Myometrial cell (primary cell): Measurements from ENCODE around the gene LRR1. TPM values are rescaled to one million over a fixed set of nuclear protein-coding genes. Genes with fewer than 3 reads are reported as not detected.

ENCODE experiments used
- total RNA-seq: library from RNA; depleted of rRNA; stranded (reverse); fragments of >200 nt; gene quantifications from 2 replicates; pipeline ENCODE4 v1.2.3, GENCODE V29; 2015

LRR1 gene, protein sequence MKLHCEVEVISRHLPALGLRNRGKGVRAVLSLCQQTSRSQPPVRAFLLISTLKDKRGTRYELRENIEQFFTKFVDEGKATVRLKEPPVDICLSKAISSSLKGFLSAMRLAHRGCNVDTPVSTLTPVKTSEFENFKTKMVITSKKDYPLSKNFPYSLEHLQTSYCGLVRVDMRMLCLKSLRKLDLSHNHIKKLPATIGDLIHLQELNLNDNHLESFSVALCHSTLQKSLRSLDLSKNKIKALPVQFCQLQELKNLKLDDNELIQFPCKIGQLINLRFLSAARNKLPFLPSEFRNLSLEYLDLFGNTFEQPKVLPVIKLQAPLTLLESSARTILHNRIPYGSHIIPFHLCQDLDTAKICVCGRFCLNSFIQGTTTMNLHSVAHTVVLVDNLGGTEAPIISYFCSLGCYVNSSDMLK
- 18.2 and 22.9 TPM in 2 replicates for total RNA-seq

DNA sequence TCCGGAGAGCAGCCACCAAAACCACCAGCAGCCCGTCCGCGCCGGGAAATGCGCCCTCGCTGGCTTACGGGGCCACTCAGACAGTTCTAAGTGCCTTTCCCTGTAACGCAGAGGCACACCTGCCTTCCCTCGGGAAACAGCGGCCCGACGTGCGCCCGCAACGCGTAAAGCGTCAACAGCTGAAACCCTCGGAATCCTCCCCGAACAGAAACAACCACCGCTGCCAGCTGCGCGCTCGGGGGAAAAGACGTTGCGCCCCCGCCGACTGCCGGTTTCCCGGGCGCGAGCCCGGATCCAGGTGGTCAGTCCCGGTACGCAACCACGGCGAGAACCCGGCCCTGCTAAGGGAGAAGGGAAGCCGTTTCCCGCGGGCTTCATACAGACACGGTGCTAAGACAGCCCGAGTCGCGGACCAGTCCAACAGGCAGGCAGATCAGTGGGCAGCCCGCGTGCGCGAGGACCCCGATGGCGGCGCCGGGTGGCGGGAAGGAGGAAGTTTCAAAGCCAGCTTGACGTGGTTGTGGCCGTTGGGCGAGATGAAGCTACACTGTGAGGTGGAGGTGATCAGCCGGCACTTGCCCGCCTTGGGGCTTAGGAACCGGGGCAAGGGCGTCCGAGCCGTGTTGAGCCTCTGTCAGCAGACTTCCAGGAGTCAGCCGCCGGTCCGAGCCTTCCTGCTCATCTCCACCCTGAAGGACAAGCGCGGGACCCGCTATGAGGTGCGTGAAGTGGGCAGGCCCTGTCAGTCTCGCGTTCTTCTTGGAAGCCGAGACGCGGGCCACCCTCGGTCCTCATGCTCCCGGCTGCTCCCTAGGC lies at the start of gene LRR1:
TSS of gene LRR1 (plus strand) at position 456 of the 816 bp plus-strand sequence. CDS start at position 537, 81 bp downstream.

DNA sequence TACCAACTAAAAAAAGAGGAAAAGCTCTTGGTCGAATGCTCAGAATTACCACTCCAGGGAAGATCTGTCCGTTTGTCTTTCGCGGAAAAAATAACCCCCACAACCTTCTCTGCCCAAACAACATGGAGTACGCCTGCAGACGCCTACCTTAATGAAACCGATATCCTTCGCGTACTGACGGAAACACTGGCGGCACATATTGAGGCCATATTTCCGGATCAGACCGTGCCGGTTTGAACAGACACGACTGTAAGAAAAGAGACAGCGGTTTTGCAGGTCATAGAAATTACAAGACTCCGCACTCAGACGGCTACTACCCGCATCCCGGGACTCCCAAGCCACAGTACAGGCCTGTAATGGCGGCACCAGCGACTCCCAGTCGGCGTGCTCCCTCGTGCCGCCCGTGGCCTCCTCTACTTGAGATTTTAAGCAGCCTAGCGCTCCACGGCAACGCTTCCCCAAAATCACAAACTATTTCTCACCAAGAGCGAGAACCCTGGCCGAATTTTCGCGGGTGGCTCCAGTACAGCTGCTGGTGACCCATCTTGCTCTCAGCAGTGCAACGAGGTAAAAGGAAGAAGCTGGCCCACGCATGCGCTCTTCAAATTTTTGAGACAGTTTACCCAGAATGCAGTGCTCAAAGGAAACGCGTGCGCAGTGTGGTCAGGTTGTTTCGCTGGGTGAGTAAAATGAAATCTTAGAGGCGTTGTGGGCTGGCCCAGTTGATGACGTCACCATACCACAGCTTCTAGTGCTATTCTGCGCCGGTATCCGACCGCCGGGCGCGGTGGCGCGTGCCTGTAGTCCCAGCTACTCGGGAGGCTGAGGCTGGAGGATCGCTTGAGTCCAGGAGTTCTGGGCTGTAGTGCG lies 12.7 kb upstream of the LRR1 start, which contains the start of gene RPS29:
TSS of gene RPS29 (minus strand) at position 578 of the 870 bp plus-strand sequence. CDS start at position 544, 34 bp downstream.

DNA sequence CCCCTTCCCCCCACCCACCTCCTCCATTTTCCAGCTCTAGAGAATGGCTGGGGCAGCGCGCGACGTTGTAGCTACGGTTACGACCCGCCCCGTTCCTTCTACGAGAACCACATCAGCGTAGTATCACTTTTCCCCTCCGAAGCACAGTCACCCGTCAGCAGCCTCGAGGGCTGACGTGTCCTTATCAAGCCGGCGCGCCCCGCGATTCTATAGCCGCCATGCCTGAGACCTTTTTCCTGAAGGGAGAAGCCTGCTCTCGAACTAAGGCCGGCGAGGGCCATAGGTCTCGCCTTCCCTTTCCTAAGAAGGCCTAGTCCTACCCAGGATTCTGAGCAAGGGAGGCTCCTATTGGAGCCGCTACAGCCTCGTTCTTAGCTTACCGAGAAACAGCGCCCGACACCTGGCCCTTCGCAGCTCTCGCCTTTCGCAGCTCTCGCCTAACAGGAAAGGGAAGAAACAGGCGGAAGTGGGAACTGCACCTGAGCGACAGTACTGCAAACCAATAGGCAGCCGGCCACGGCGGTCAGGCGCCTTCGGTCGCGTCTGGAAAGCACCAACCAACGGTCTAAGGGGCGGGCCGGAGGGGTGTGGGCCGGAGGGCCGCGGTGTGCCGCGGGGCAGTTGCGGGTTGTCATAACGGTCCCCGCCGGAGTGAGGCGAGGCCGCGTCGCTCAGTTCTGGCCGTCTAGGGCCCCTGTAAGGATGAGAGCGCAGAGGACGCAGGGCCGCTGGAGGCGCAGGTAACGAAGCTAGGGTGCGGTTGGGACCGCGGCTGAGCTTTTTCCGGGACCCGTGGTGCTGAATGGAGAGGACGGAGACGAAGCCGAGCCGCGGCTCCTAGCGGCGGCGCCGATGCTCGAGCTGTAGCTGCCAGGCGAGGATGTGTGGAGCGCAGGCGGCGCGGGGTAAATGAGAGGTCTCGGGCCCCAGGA lies 21.7 kb downstream of the LRR1 start, which contains the start of the genes MGAT2 and RPL36AL:
TSS of gene MGAT2 (plus strand) at position 618 of the 932 bp plus-strand sequence. CDS start 470 bp downstream, outside the sequence.
TSS of gene RPL36AL (minus strand) at position 445 of the 932 bp plus-strand sequence. CDS start 1,522 bp downstream, outside the sequence.

DNA sequence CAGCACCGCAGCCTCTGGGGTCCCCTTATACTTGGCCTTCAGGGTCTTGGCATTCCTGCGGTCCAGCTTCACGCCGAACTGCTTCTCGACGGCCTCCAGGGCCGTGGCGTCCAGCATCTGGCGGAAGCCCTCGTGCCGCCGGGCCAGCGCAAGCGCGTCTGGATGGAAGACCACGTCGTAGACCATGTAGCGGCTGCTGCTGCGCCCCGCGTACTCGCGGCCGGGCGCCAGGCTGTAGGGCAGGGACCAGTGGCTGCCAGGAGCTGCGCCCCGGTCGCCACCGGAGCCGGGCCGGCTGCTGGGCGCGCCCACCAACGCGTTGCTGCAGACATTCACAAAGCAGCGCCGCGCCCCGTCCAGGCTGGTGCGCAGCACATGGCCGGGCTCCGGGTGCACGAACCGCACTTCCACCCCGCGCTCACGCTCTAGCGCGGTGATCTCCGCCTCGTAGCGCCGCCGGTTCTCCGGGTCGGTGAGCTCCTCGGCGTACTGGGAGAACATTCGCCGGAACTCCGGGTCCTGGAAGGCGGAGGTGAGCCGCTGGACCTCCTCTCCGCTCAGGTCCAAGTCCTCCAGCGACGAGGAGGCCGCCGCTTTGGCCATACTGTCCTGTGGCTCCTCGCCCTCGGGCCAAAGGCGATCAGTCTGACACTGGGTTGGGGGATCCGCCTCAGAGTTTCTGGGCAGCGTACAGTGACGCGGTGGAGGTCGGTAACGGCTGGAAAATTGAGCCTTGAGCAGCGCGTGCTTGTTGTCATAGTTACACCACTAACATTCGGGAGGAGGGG lies 36.0 kb downstream of the LRR1 start, which contains the start of gene DNAAF2:
TSS of gene DNAAF2 (minus strand) at position 698 of the 788 bp plus-strand sequence. CDS start at position 603, 95 bp downstream.

Other genes starting within 250 kb of the LRR1 start
- 6,404 and 13,056 TPM in 2 replicates for gene RPS29, start 12.6 kb upstream of the LRR1 start, total RNA-seq
- 211 and 214 TPM in 2 replicates for gene RPL36AL, start 21.7 kb downstream of the LRR1 start, total RNA-seq
- 95.0 and 103 TPM in 2 replicates for gene MGAT2, start 21.9 kb downstream of the LRR1 start, total RNA-seq
- 3.5 and 9.6 TPM in 2 replicates for gene DNAAF2, start 36.3 kb downstream of the LRR1 start, total RNA-seq
- 19.9 and 24.3 TPM in 2 replicates for gene POLE2, start 89.3 kb downstream of the LRR1 start, total RNA-seq
- 0.86 and 3.4 TPM in 2 replicates for gene KLHDC1, start 94.2 kb downstream of the LRR1 start, total RNA-seq
- 48.6 and 63.7 TPM in 2 replicates for gene KLHDC2, start 169.2 kb downstream of the LRR1 start, total RNA-seq